ENCODE measurements around the gene SPDYE3. TPM values are rescaled to one million over a fixed set of nuclear protein-coding genes. Genes with fewer than 3 reads are reported as not detected.

SPDYE3 gene
- total RNA-seq, 1 experiment from 2014 or later, result not detected

GRCh38 chr7:100348805-100349204, 41.3 kb downstream of the SPDYE3 start:
- DNase-seq (ENCODE audit: low spot score), result no peak
- Mint-ChIP-seq H3K27ac (no peak overlapping the region), H3K4me3 (no peak overlapping the region), H3K27me3 (ENCODE audit: low read depth) (no peaks in the 10 kb centered on the region), H3K9me3 (no peaks in the 10 kb centered on the region), H3K36me3 (peaks cover 66% of the 10 kb centered on the region), H3K4me1 (peaks cover 2% of the 10 kb centered on the region; the same call in 1 of the 2 replicates)
- TF ChIP-seq E2F5 (CRISPR knock-in tag; IDR thresholded peaks at IDR 0.05) (no peak), E2F1 (CRISPR knock-in tag; IDR thresholded peaks at IDR 0.05) (no peak), PRRX2 (CRISPR knock-in tag; IDR thresholded peaks at IDR 0.05) (no peak), FOXJ3 (CRISPR knock-in tag; IDR thresholded peaks at IDR 0.05; ENCODE audit: borderline replicate concordance) (no peak)
- CTCF ChIA-PET, result interaction anchor here (2.2 kb wide), 1 partner anchor 59 kb away, joined by 7 read pairs; no protein-coding TSS in a partner anchor
- POLR2A ChIA-PET, result no interaction called here
- no peak for ATAC-seq

- Mint-ChIP-seq H3K4me1 (no peaks in the 10 kb centered on the region), H3K36me3 (peaks cover 60% of the 10 kb centered on the region), H3K27ac (no peak overlapping the region), H3K27me3 (ENCODE audit: low read depth) (no peaks in the 10 kb centered on the region), H3K9me3 (no peaks in the 10 kb centered on the region), H3K4me3 (no peak overlapping the region)
- ATAC-seq, result no peak
- POLR2A ChIA-PET, result no interaction called here
- no peak for DNase-seq (ENCODE audit: low spot score)
- CTCF ChIA-PET, result interaction anchor here (0.9 kb wide), 1 partner anchor 220 kb away, joined by 3 read pairs; no protein-coding TSS in a partner anchor
- TF ChIP-seq ZNF281 (CRISPR knock-in tag; IDR thresholded peaks at IDR 0.05) (no peak), ZNF512 (CRISPR knock-in tag; IDR thresholded peaks at IDR 0.05; ENCODE audit: borderline replicate concordance) (no peak), TCF7 (CRISPR knock-in tag; IDR thresholded peaks at IDR 0.05; ENCODE audit: low read depth) (no peak), ZNF416 (CRISPR knock-in tag; IDR thresholded peaks at IDR 0.05) (no peak), NR2C2 (CRISPR knock-in tag; IDR thresholded peaks at IDR 0.05) (no peak), ATF2 (CRISPR knock-in tag; IDR thresholded peaks at IDR 0.05; ENCODE audit: borderline replicate concordance, low read depth) (no peak), ARID4B (CRISPR knock-in tag; IDR thresholded peaks at IDR 0.05; ENCODE audit: borderline replicate concordance) (no peak), ZMAT4 (CRISPR knock-in tag; IDR thresholded peaks at IDR 0.05) (no peak), TP53 (CRISPR knock-in tag; IDR thresholded peaks at IDR 0.05) (no peak), ATF3 (CRISPR knock-in tag; conservative IDR thresholded peaks at IDR 0.05) (no peak), ZNF232 (CRISPR knock-in tag; IDR thresholded peaks at IDR 0.05) (no peak), NFE2L1 (CRISPR knock-in tag; IDR thresholded peaks at IDR 0.05) (no peak), E2F1 (CRISPR knock-in tag; IDR thresholded peaks at IDR 0.05) (no peak), ERG (CRISPR knock-in tag; IDR thresholded peaks at IDR 0.05) (no peak), ZBTB21 (CRISPR knock-in tag; IDR thresholded peaks at IDR 0.05; ENCODE audit: borderline replicate concordance) (no peak), ZNF671 (CRISPR knock-in tag; IDR thresholded peaks at IDR 0.05) (no peak)
Observed at GRCh38 chr7:100349757-100350156, 42.3 kb downstream of the SPDYE3 start.
